ENCODE results near the gene CSHL1.
"Not testable (repeated sequence)": the region's sequence is repeated elsewhere in the genome, so short reads cannot be mapped to it uniquely, and the experiment has no call there.

Gene CSHL1

GRCh38 chr17:63939884-63940283, 28.8 kb upstream of the CSHL1 start:
- no peak for DNase-seq

- no peak for DNase-seq
Observed at GRCh38 chr17:63939401-63939800, 28.3 kb upstream of the CSHL1 start.

- DNase-seq, result no peak
Observed at GRCh38 chr17:63937920-63938319, 26.9 kb upstream of the CSHL1 start.

GRCh38 chr17:63937319-63937718, 26.3 kb upstream of the CSHL1 start:
- DNase-seq, result no peak

- DNase-seq, result no peak
Observed at GRCh38 chr17:63934183-63935112, 23.4 kb upstream of the CSHL1 start.

GRCh38 chr17:63933598-63933997, 22.5 kb upstream of the CSHL1 start:
- no peak for DNase-seq

GRCh38 chr17:63932721-63933120, 21.7 kb upstream of the CSHL1 start:
- no peak for DNase-seq

- no peak for DNase-seq
Observed at GRCh38 chr17:63931981-63932561, 21.0 kb upstream of the CSHL1 start, which contains the start of gene CD79B. Gene CD79B (minus strand): TSS chr17:63932331. CDS start chr17:63932261, 70 bp downstream.

GRCh38 chr17:63930951-63931575, 20.0 kb upstream of the CSHL1 start:
- DNase-seq, result no peak

- DNase-seq, result no peak
Observed at GRCh38 chr17:63929860-63930766, 19.1 kb upstream of the CSHL1 start.

GRCh38 chr17:63928966-63929695, 18.1 kb upstream of the CSHL1 start:
- DNase-seq, result no peak

GRCh38 chr17:63928172-63928666, 17.2 kb upstream of the CSHL1 start:
- no peak for DNase-seq

GRCh38 chr17:63927464-63928171, 16.6 kb upstream of the CSHL1 start:
- DNase-seq, result no peak

GRCh38 chr17:63926164-63926563, 15.1 kb upstream of the CSHL1 start:
- DNase-seq, result no peak

GRCh38 chr17:63925615-63926014, 14.6 kb upstream of the CSHL1 start:
- DNase-seq, result no peak

- DNase-seq, result not testable (repeated sequence)
Observed at GRCh38 chr17:63922402-63922801, 11.3 kb upstream of the CSHL1 start.

GRCh38 chr17:63920779-63921178, 9.7 kb upstream of the CSHL1 start:
- not testable (repeated sequence) for DNase-seq

GRCh38 chr17:63920050-63920449, 9.0 kb upstream of the CSHL1 start:
- not testable (repeated sequence) for DNase-seq

- no peak for DNase-seq
Observed at GRCh38 chr17:63919311-63919723, 8.3 kb upstream of the CSHL1 start.

GRCh38 chr17:63918789-63919305, 7.8 kb upstream of the CSHL1 start, which contains the start of gene GH1:
Gene GH1 (minus strand): TSS chr17:63918839. CDS start chr17:63918776, 63 bp downstream.
- not testable (repeated sequence) for DNase-seq

GRCh38 chr17:63918305-63918704, 7.2 kb upstream of the CSHL1 start:
- no peak for DNase-seq
